Liver (tissue), 3 donors: ENCODE data around the gene LRMDA.

Source experiments
- CTCF ChIP-seq: fragments of 150-350 bp; IDR thresholded peaks from 2 replicates; pipeline ENCODE4 v1.5.1; 2017; ENCODE audit warnings: improper control_type of control experiment, low read depth, low read length; ENCODE audit not compliant: missing input control
- EGR1 ChIP-seq, 2 donors: IDR thresholded peaks; 2 replicates each; pipeline ENCODE4 v1.6.1; 2016 to 2018; ENCODE audit warnings: antibody characterized with exemption in 2 of 2, low read depth in 2 of 2
- FOXA1 ChIP-seq: IDR thresholded peaks from 2 replicates; pipeline ENCODE4 v1.6.1; 2016; ENCODE audit warnings: antibody characterized with exemption
- GABPA ChIP-seq, 2 donors: IDR thresholded peaks in 1 of 2; conservative IDR thresholded peaks in 1 of 2; 2 replicates each; pipeline ENCODE4 v1.6.1; 2016; ENCODE audit warnings: antibody characterized with exemption in 2 of 2, mild to moderate bottlenecking in 1 of 2, moderate library complexity in 1 of 2
- HNF4A ChIP-seq, 2 donors: conservative IDR thresholded peaks; 2 replicates each; pipeline ENCODE4 v1.6.1; 2016; ENCODE audit warnings: antibody characterized with exemption in 2 of 2, mild to moderate bottlenecking in 2 of 2
- HNF4G ChIP-seq: IDR thresholded peaks from 2 replicates; pipeline ENCODE4 v1.6.1; 2016; ENCODE audit warnings: antibody characterized with exemption
- MAX ChIP-seq: IDR thresholded peaks from 2 replicates; pipeline ENCODE4 v1.6.1; 2016; ENCODE audit warnings: antibody characterized with exemption
- NR2F2 ChIP-seq: IDR thresholded peaks from 2 replicates; pipeline ENCODE4 v1.6.1; 2016; ENCODE audit warnings: antibody characterized with exemption
- RAD21 ChIP-seq, 2 donors: IDR thresholded peaks; 2 replicates each; pipeline ENCODE4 v1.6.1; 2016; ENCODE audit warnings: antibody characterized with exemption in 2 of 2, mild to moderate bottlenecking in 2 of 2
- REST ChIP-seq: IDR thresholded peaks from 2 replicates; pipeline ENCODE4 v1.6.1; 2016; ENCODE audit warnings: antibody characterized with exemption, mild to moderate bottlenecking
- TAF1 ChIP-seq: conservative IDR thresholded peaks from 2 replicates; pipeline ENCODE4 v1.6.1; 2016; ENCODE audit warnings: antibody characterized with exemption, mild to moderate bottlenecking
- YY1 ChIP-seq: IDR thresholded peaks from 2 replicates; pipeline ENCODE4 v1.6.1; 2016; ENCODE audit warnings: antibody characterized with exemption, mild to moderate bottlenecking
- TF ChIP-seq, protein P1 (sequence below): IDR thresholded peaks from 2 replicates; pipeline ENCODE4 v1.6.1; 2016; ENCODE audit warnings: antibody characterized with exemption
- donor health status: healthy.
- donor health status: healthy.

DNA sequence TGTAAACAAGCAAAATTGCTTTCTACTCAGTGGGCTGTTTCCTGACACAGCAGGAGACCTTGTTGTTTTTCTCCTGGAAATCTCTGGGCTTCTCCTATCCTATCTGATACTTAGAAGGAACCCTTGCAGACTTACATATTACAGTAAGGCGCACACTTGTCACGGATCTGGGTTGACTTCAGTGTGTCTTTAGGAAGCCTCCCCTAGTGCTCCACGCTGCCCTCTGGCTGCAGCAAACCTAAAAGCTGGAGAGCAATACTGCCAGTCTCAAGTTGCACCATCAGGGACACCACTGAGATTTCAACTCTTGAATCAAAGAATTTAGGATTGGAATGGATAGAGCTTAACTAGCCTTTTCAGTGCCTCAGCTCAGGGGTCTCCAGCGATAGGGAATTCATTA, 495.3 kb downstream of the LRMDA start:
- TF ChIP-seq CTCF (peak; percentile 66), GABPA (IDR thresholded peaks at IDR 0.05 in 1 of 2, conservative IDR thresholded peaks at IDR 0.05 in 1 of 2) (no peak), YY1 (no peak), RAD21 (IDR thresholded peaks at IDR 0.05) (peak in 1 of 2 donors; percentile 77), TAF1 (no peak), MAX (no peak), EGR1 (IDR thresholded peaks at IDR 0.05; ENCODE audit: low read depth in 2 of 2) (no peak), FOXA1 (no peak), NR2F2 (no peak), REST (no peak), HNF4G (no peak), HNF4A (conservative IDR thresholded peaks at IDR 0.05) (no peak)
- TF ChIP-seq, protein P1, sequence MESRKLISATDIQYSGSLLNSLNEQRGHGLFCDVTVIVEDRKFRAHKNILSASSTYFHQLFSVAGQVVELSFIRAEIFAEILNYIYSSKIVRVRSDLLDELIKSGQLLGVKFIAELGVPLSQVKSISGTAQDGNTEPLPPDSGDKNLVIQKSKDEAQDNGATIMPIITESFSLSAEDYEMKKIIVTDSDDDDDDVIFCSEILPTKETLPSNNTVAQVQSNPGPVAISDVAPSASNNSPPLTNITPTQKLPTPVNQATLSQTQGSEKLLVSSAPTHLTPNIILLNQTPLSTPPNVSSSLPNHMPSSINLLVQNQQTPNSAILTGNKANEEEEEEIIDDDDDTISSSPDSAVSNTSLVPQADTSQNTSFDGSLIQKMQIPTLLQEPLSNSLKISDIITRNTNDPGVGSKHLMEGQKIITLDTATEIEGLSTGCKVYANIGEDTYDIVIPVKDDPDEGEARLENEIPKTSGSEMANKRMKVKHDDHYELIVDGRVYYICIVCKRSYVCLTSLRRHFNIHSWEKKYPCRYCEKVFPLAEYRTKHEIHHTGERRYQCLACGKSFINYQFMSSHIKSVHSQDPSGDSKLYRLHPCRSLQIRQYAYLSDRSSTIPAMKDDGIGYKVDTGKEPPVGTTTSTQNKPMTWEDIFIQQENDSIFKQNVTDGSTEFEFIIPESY: no peak
